SW 1271 (cell line): Measurements from ENCODE around the gene HMCN1.

Experiments used
- DNase-seq, 2 experiments: peaks; one replicate each; lab custom pipeline; 2025; lab: John Stamatoyannopoulos, UW

Gene HMCN1

GRCh38 chr1:185912504-185912903 is 178.3 kb downstream of the HMCN1 start:
- no peak for DNase-seq

GRCh38 chr1:185914089-185914488 is 179.9 kb downstream of the HMCN1 start:
- no peak for DNase-seq

DNA sequence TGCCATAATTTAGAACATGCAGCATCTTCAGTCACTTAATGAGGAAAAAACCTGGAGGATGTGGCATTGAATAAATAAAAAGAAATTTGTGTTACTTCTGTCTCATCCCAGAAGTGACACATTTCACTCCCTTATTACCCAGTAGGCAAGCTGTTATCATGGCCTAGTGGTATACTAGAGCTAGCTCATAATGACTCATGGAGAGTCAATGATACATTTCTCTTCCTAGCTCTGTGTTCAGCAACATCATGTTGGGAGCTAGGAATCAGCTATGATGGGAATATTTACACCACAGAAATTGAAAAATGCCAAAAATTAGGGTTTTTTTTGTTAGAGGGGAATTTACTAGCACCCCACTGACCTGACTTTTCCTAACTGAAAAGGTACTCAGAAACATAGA is 182.7 kb downstream of the HMCN1 start:
- no peak for DNase-seq

DNA sequence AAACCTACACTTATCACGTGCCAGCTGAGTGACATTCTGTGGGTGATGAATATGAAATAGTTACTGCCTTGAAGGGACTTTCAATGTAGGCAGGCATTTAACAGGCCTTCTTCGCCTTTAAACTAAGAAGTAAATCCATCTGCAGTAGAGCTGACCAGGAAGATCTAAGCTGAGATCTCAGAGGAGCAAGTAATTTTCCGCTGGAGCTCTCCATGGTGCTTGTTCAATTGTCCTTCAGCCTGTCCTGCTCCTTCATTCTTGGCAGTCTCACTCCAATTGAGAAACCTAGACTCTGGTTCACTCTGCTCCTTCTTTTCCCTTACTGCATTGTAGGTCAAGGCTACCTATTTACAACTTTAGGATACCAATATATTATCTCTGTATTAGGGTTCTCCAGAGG is 183.5 kb downstream of the HMCN1 start:
- no peak for DNase-seq

DNA sequence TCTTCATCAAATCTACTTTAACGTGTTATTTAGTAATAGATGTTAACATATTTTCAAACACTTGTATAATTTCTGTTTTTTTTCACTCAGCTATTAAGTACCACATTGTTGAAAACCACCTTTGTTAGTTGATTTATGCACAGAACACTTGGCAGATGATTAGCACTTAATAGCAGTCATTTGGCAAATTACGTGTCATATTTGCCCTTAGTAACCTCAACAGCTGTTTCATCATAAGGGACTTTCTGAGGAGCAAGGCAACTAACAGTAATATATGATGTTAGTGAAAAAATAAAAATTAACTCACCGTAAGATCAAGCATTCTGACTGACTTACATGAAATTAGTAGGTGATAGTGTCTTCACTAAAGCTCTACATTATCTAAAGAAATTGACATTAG is 186.4 kb downstream of the HMCN1 start:
- no peak for DNase-seq

DNA sequence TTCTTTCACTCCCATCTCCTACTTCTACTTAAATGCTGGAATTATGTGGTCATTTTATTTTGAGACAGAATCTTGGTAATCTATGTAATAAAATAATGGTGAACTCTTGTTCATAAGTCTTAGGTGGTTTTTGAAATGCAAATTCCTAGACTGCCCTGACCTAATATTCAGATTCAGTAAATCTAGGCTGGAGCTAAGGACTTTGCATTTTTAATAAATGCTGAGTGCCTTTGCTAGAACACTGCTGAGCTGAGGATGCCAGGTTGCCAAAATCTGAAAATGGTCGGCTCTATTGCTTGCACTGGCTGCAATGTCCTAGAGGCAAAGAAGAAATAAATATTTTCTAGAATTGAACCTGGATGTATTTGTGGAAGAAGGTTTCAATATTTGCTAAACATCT is 187.4 kb downstream of the HMCN1 start:
- DNase-seq, result no peak

- DNase-seq, result no peak
These were observed 192.4 kb downstream of the HMCN1 start for GRCh38 chr1:185926588-185926987.

DNA sequence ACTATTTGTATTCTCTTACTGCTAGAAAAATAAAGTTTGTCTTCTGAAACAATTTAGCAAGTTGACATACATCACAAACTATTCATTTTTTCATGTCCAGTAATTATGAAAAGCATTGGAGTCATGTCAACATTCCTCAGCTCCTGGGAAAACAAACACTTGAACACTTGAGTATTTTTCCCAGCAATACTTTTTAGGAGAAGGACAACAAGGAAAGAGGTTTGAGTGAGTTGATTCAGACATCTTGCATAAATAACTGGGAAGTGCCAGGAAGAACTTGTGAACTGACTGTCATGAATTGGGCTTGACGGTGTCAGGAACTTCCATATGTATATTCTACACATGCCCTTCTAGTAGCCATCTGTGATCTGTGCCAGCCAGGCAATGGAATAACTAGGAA is 195.6 kb downstream of the HMCN1 start:
- no peak for DNase-seq

DNA sequence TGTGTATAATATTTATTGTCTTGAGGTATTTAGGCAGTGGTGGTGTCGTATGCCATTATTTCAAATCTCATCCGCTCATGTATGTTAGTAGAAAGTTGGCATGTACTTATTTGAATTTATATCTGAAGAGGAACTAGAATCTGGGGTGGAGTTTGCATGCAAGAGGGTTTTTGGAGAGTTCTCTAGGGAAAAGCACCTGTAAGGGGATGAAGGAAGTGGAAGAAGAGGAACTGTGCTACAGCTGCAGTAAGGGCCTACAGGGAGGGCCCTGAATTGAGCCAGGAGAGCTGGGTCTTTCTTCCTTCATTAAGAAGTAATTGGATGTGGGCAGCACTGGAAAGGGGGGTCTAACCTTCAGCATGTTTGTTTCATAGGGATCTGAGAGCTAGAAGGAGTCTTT is 197.2 kb downstream of the HMCN1 start:
- DNase-seq, result no peak

DNA sequence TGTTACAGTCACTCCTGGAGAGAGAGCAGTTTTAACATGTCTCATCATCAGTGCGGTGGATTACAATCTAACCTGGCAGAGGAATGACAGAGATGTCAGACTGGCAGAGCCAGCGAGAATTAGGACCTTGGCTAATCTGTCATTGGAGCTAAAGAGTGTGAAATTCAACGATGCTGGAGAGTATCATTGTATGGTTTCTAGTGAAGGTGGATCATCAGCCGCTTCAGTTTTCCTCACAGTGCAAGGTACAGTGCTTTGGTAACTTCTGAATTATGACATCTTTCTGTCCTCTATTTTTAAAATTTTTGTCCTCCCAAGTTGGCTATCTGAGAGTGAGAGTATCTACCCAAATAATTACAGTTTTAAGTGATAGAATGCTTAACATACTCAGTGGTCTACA is 199.4 kb downstream of the HMCN1 start:
- DNase-seq, result no peak

- DNase-seq, result no peak
These were observed 200.4 kb downstream of the HMCN1 start for GRCh38 chr1:185934476-185935189.

GRCh38 chr1:185935360-185935759 is 201.2 kb downstream of the HMCN1 start:
- no peak for DNase-seq

GRCh38 chr1:185936641-185937040 is 202.4 kb downstream of the HMCN1 start:
- no peak for DNase-seq

DNA sequence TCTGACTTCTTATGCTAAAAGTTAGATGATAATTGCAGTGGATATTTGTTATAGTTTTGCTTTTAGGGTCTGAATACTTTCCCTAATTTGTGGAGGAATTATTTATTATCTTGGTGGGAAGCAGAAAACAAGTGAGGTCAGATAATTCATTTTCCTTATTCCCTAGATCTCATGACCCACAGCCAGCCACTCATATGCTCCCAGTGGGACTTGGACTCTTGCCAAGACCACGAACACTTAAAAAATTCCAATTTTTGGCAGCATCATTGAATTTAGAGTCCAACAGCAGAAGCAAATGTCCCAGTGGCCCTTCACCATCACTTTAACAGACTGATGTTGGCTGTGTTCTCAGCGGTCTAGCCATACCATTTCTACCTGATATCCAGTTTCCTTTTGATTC is 204.2 kb downstream of the HMCN1 start:
- DNase-seq, result no peak

DNA sequence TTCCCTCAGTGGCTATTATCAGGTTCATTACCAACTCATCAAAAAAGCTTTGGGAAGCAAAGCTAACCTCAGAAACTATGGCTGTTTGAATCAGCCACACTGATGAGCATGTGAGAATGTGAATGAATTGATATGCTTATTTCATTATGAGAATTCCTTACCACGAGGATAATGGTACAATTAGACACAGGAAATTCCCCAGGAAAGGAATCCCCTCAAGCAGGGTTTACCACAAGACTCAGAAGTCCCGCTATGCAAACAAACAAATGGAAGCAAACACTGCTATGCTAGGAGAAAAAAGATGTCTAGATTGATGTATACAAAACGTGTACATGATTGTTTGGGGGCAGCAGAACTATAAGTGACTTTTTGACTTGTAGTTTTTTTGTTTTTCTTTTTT is 205.0 kb downstream of the HMCN1 start:
- no peak for DNase-seq

DNA sequence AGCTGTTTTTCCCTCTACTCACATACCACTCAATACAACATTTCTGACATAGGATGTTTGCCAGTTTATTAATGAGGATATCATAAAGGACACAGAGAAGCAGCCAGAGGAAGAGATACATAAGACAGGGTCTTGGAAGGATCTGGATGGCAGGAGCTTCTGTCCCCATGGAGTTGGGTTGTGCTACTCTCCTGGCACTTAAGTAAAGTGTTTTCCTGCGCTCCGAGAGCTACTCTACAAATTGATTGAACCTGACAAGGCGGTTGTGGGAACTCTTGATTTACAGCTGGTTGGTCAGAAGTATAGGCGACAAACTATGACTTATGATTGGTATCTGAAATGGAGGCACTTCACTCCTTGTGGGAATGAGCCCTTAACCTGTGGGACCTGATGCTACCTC is 208.8 kb downstream of the HMCN1 start:
- DNase-seq, result no peak

- DNase-seq, result no peak
These were observed 222.7 kb downstream of the HMCN1 start for GRCh38 chr1:185956881-185957280.

- no peak for DNase-seq
These were observed 223.5 kb downstream of the HMCN1 start for GRCh38 chr1:185957441-185958363.

- no peak for DNase-seq
These were observed 226.5 kb downstream of the HMCN1 start for GRCh38 chr1:185960422-185961321.

GRCh38 chr1:185961664-185962063 is 227.5 kb downstream of the HMCN1 start:
- DNase-seq, result no peak

GRCh38 chr1:185964946-185965345 is 230.8 kb downstream of the HMCN1 start:
- DNase-seq, result no peak

GRCh38 chr1:185965870-185966269 is 231.7 kb downstream of the HMCN1 start:
- DNase-seq, result no peak
